B cell (primary cell): ENCODE data around the gene APBA3. TPM values are rescaled to one million over a fixed set of nuclear protein-coding genes. Genes with fewer than 3 reads are reported as not detected.
"Not testable (repeated sequence)": the region's sequence is repeated elsewhere in the genome, so short reads cannot be mapped to it uniquely, and the experiment has no call there.

Experiments
- ATAC-seq: fragments of 200-7000 bp; cut with Tn5 transposase; one replicate; pipeline ENCODE4 v1.10.0; 2021; ENCODE audit warnings: low read depth, mild to moderate bottlenecking, moderate number of reproducible peaks, moderate library complexity
- CTCF ChIA-PET: fragments of 350-600 bp; sonication (Branson Sonifier 250); formaldehyde crosslinking; loops from one replicate; lab custom pipeline; 2021; ENCODE audit warnings: antibody characterized with exemption, inconsistent platforms; lab: Charles Lee
- POLR2A ChIA-PET: fragments of 350-600 bp; sonication (Branson Sonifier 250); formaldehyde crosslinking; loops from one replicate; lab custom pipeline; 2021; ENCODE audit warnings: antibody characterized with exemption; lab: Charles Lee
- DNase-seq: peaks from one replicate; pipeline ENCODE4 v3.0.0; 2013
- H2AFZ ChIP-seq: 2 replicates; pipeline ENCODE4 v1.6.1; 2012; ENCODE audit warnings: mild to moderate bottlenecking, low read depth, low read length; ENCODE audit not compliant: insufficient read depth, poor library complexity, severe bottlenecking
- H3K27ac ChIP-seq, 2 donors: 1 replicate in 1 of 2; 2 replicates in 1 of 2; pipeline ENCODE4 v1.5.1; 2012 to 2013; ENCODE audit warnings: low read length in 2 of 2, mild to moderate bottlenecking in 2 of 2, moderate library complexity in 1 of 2
- H3K27me3 ChIP-seq, 4 experiments: fragments of 200-600 bp in 1 of 4; sonication (generic) in 1 of 4; replicated peaks in 1 of 4; 1 replicate in 2 of 4; 2 replicates in 2 of 4; pipeline versions ENCODE4 v1.6.1 to v1.7.0; 2013 to 2016; ENCODE audit warnings: low read length in 3 of 4, mild to moderate bottlenecking in 2 of 4, mixed read lengths in 1 of 4, moderate library complexity in 1 of 4; ENCODE audit not compliant: insufficient read depth in 4 of 4, control insufficient read depth in 3 of 4; ENCODE audit errors: control extremely low read depth in 1 of 4
- H3K36me3 ChIP-seq, 2 experiments: replicated peaks in 1 of 2; 1 replicate in 1 of 2; 2 replicates in 1 of 2; pipeline versions ENCODE4 v1.6.1 to v1.7.1; 2013; ENCODE audit warnings: low read length in 1 of 2; ENCODE audit not compliant: insufficient read depth in 2 of 2, control insufficient read depth in 1 of 2; ENCODE audit errors: control extremely low read depth in 1 of 2, extremely low read depth in 1 of 2
- H3K4me1 ChIP-seq, 2 donors: fragments of 200-600 bp in 1 of 2; sonication (generic) in 1 of 2; 1 replicate in 1 of 2; 2 replicates in 1 of 2; pipeline versions ENCODE4 v1.5.1 to v1.6.1; 2013 to 2017; ENCODE audit warnings: low read length in 2 of 2; ENCODE audit not compliant: control insufficient read depth in 2 of 2, insufficient read depth in 2 of 2
- H3K4me2 ChIP-seq: replicated peaks from 2 replicates; pipeline ENCODE3; 2012; ENCODE audit warnings: mild to moderate bottlenecking, low read depth, low read length; ENCODE audit not compliant: poor library complexity, severe bottlenecking
- H3K4me3 ChIP-seq, 5 experiments: fragments of 200-600 bp in 1 of 5; sonication (generic) in 1 of 5; 1 replicate in 3 of 5; 2 replicates in 2 of 5; pipeline versions ENCODE4 v1.5.1 to v1.7.0; 2011 to 2016; ENCODE audit warnings: low read length in 4 of 5, mild to moderate bottlenecking in 4 of 5, low read depth in 2 of 5, control low read depth in 1 of 5, moderate library complexity in 1 of 5; ENCODE audit not compliant: insufficient read depth in 1 of 5; ENCODE audit errors: control extremely low read depth in 1 of 5, extremely low read depth in 1 of 5
- H3K79me2 ChIP-seq: fragments of 200-600 bp; sonication (generic); one replicate; pipeline ENCODE4 v1.6.0; 2016; ENCODE audit warnings: low read length; ENCODE audit not compliant: control insufficient read depth, insufficient read depth
- H3K9ac ChIP-seq: fragments of 200-600 bp; sonication (generic); 2 replicates; pipeline ENCODE4 v1.6.1; 2017; ENCODE audit warnings: mild to moderate bottlenecking, low read length, moderate library complexity
- H3K9me3 ChIP-seq, 3 donors: one replicate each; pipeline versions ENCODE4 v1.6.1 to v1.7.1; 2013; ENCODE audit warnings: low read length in 2 of 3; ENCODE audit not compliant: control insufficient read depth in 2 of 3, insufficient read depth in 1 of 3; ENCODE audit errors: control extremely low read depth in 1 of 3
- H4K20me1 ChIP-seq: 2 replicates; pipeline ENCODE4 v1.6.0; 2012; ENCODE audit warnings: mild to moderate bottlenecking, low read length; ENCODE audit not compliant: insufficient read depth, control insufficient read depth, poor library complexity, severe bottlenecking
- H3K27ac Mint-ChIP-seq: one replicate; pipeline ENCODE4 v1.8.0; 2021; ENCODE audit warnings: mixed read lengths
- H3K27me3 Mint-ChIP-seq: one replicate; pipeline ENCODE4 v1.8.0; 2021; ENCODE audit warnings: mixed read lengths
- H3K4me1 Mint-ChIP-seq: one replicate; pipeline ENCODE4 v1.8.0; 2021; ENCODE audit warnings: mixed read lengths
- H3K4me3 Mint-ChIP-seq: one replicate; pipeline ENCODE4 v1.8.0; 2021; ENCODE audit warnings: mixed read lengths
- H3K9me3 Mint-ChIP-seq: one replicate; pipeline ENCODE4 v1.8.0; 2022; ENCODE audit warnings: mixed read lengths; ENCODE audit not compliant: insufficient read depth
- CTCF ChIP-seq: fragments of 200-600 bp; IDR thresholded peaks from one replicate; pipeline ENCODE4 v1.8.0; 2022; ENCODE audit warnings: antibody characterized with exemption, mild to moderate bottlenecking
- EZH2 ChIP-seq: IDR thresholded peaks from 2 replicates; pipeline ENCODE4 v1.6.1; 2012; ENCODE audit warnings: borderline replicate concordance, low read depth, mild to moderate bottlenecking, moderate library complexity, low read length; ENCODE audit not compliant: insufficient read depth, poor library complexity, severe bottlenecking
- WGBS: methylation state at CpG from one replicate; pipeline ENCODE4 v1.1.5; 2013; ENCODE audit warnings: missing lambda C conversion rate; ENCODE audit not compliant: insufficient coverage; 5-methylcytosine and 5-hydroxymethylcytosine counted together
- intact Hi-C: fragments of 100-400 bp; cut with micrococcal nuclease; formaldehyde crosslinking; loops from one replicate; pipeline ENCODE4 v1.10.0; 2022
- polyA plus RNA-seq: library from polyadenylated mRNA; depleted of rRNA; stranded (reverse); fragments of >200 nt; gene quantifications from 2 replicates; pipeline ENCODE4 v1.2.3, GENCODE V29; 2012
- total RNA-seq, 2 donors: library from RNA; stranded (reverse); fragments of 120-200 nt in 1 of 2; gene quantifications; 1 replicate in 1 of 2; 2 replicates in 1 of 2; pipeline versions ENCODE4 v1.2.3 to v1.2.4, GENCODE V29; 2013 to 2022

APBA3 gene
- total and polyA plus RNA-seq, 2 donors (not counting 1 experiment from before 2014, with no cell fraction given) = 61.4 to 91.2 TPM

DNA sequence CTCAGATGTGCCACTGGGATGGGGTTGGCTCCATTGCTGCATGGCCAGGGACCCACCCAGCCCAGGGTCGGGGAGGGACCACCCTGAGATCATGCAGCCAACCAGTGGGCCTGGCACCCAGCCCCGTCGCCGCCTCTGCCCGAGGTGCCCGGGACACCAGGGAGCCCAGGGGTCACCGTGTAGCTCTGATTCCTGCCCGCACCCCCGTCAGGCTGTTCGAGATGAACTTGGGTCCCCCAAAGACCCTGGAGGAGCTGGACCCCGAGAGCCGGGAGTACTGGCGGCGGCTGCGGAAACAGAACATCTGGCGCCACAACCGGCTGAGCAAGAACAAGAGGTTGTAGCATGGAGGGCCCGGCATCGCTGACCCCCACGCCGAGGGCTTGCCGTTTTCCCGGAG, 5.6 kb upstream of the APBA3 start:
- ATAC-seq = no peak
- Histone ChIP-seq H3K9me3 (no peaks in the 10 kb centered on the region), H3K36me3 (peaks cover 0 to 31% of the 10 kb centered on the region in 2 experiments), H2AFZ (no peak overlapping the region), H3K4me2 (no peak overlapping the region), H3K9ac (no peak overlapping the region), H3K27me3 (no peaks in the 10 kb centered on the region), H3K79me2 (peaks cover 20% of the 10 kb centered on the region), H3K4me1 (peaks cover 5 to 7% of the 10 kb centered on the region in 2 donors), H4K20me1 (peaks cover 38% of the 10 kb centered on the region), H3K4me3 (no peak overlapping the region), H3K27ac (no peak overlapping the region)
- 94% methylated on average over 23 of the region's 23 CpGs for WGBS
- Mint-ChIP-seq H3K27me3 (no peaks in the 10 kb centered on the region), H3K4me1 (peaks cover 12% of the 10 kb centered on the region), H3K9me3 (no peaks in the 10 kb centered on the region), H3K4me3 (no peak overlapping the region), H3K27ac (no peak overlapping the region)
- TF ChIP-seq EZH2 (no peak), CTCF (no peak)
- DNase-seq = no peak
- CTCF ChIA-PET = no interaction called here
- intact Hi-C loops = loop anchor here (10.0 kb wide), 1 partner anchor 1918 kb away; the partner anchor contains the start of genes HSD11B1L and MICOS13
- POLR2A ChIA-PET = interaction anchor here (0.6 kb wide), 1 partner anchor 51 kb away, joined by 3 read pairs; no protein-coding TSS in a partner anchor

DNA sequence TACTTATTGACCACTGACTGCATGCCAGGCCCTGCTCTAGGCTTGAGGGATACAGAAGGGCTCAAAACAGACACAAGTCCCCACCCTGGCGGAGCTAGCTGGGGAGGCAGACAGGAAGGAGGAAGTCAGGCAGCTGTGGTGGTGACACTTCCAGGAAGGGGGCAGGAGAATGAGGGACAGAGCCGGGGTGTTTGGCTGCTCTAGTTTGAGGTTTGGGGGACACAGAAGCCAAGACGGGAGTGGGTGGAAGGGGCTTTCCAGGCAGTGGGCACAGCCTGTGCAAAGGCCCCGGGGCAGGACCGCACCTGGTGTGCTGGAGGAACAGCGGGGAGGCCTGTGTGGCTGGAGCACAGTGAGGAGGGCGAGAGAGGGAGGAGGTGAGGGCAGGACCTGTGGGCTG, 5.0 kb upstream of the APBA3 start:
- CTCF ChIA-PET = no interaction called here
- intact Hi-C loops = loop anchor here (10.0 kb wide), 1 partner anchor 1918 kb away; the partner anchor contains the start of genes HSD11B1L and MICOS13
- no peaks in the 10 kb centered on the region for H3K27me3 Mint-ChIP-seq
- Histone ChIP-seq H3K9ac (no peak overlapping the region), H3K4me3 (no peak overlapping the region), H3K27ac (no peak overlapping the region), H3K79me2 (peaks cover 22% of the 10 kb centered on the region), H3K4me2 (no peak overlapping the region), H3K4me1 (peaks cover 9 to 12% of the 10 kb centered on the region in 2 donors), H3K27me3 (no peaks in the 10 kb centered on the region), H2AFZ (no peak overlapping the region), H4K20me1 (peaks cover 38% of the 10 kb centered on the region), H3K9me3 (peaks cover 0 to 3% (median 0%) of the 10 kb centered on the region in 3 donors), H3K36me3 (peaks cover 0 to 31% of the 10 kb centered on the region in 2 experiments)
- H3K4me3 Mint-ChIP-seq = no peak overlapping the region
- ATAC-seq = no peak
- no peaks in the 10 kb centered on the region for H3K9me3 Mint-ChIP-seq
- H3K27ac Mint-ChIP-seq = no peak overlapping the region
- TF ChIP-seq EZH2 (no peak), CTCF (no peak)
- 84% methylated on average over 7 of the region's 7 CpGs for WGBS
- POLR2A ChIA-PET = no interaction called here
- DNase-seq = no peak
- H3K4me1 Mint-ChIP-seq = peaks cover 17% of the 10 kb centered on the region

GRCh38 chr19:3765757-3766156, 4.3 kb upstream of the APBA3 start:
- peaks cover 12 to 18% of the 10 kb centered on the region in 2 donors for H3K4me1 ChIP-seq
- intact Hi-C loops = loop anchor here (10.0 kb wide), 1 partner anchor 1919 kb away; the partner anchor contains the start of genes HSD11B1L and MICOS13
- ATAC-seq, H3K27me3 Mint-ChIP-seq, CTCF ChIA-PET, H3K27ac ChIP-seq, H2AFZ ChIP-seq, H3K27ac Mint-ChIP-seq, H3K9me3 Mint-ChIP-seq, H3K27me3 ChIP-seq, H3K4me3 Mint-ChIP-seq, H3K9me3 ChIP-seq, POLR2A ChIA-PET, H3K9ac ChIP-seq, H3K4me3 ChIP-seq, DNase-seq, H3K4me2 ChIP-seq: not testable (repeated sequence)
- peaks cover 38% of the 10 kb centered on the region for H4K20me1 ChIP-seq
- peaks cover 24% of the 10 kb centered on the region for H3K4me1 Mint-ChIP-seq
- 100% methylated on average over 3 of the region's 5 CpGs for WGBS
- H3K79me2 ChIP-seq = peaks cover 30% of the 10 kb centered on the region
- H3K36me3 ChIP-seq = peaks cover 0 to 31% of the 10 kb centered on the region in 2 experiments
